PC-3 (cell line): Measurements from ENCODE around the gene NR1I2. TPM values are rescaled to one million over a fixed set of nuclear protein-coding genes. Genes with fewer than 3 reads are reported as not detected.

Experiments
- ATAC-seq: fragments of 200-7000 bp; cut with Tn5 transposase; 2 replicates; pipeline ENCODE4 v1.9.1; 2020; ENCODE audit warnings: mild to moderate bottlenecking, moderate library complexity
- BruUV-seq: library from RNA; stranded (reverse); fragments of 400-500 nt; replicated peaks from 2 replicates; lab custom pipeline; 2021; lab: Mats Ljungman, UMichigan
- CTCF ChIA-PET: fragments of 300-600 bp; sonication (Branson Sonifier 250); formaldehyde crosslinking; loops from one replicate; lab custom pipeline; 2022; ENCODE audit warnings: antibody characterized with exemption; lab: Charles Lee
- POLR2A ChIA-PET: fragments of 300-600 bp; sonication (Branson Sonifier 250); formaldehyde crosslinking; loops from one replicate; lab custom pipeline; 2022; ENCODE audit warnings: antibody characterized with exemption; ENCODE audit not compliant: unreplicated experiment; lab: Charles Lee
- DNase-seq: peaks from one replicate; pipeline ENCODE4 v3.0.0-alpha.2; 2015
- H2AFZ ChIP-seq: fragments of 300-600 bp; sonication (generic); 2 replicates; pipeline ENCODE4 v1.6.0; 2016; ENCODE audit warnings: antibody characterized with exemption, low read length
- H3F3A ChIP-seq: fragments of 300-600 bp; sonication (generic); one replicate; pipeline ENCODE4 v1.6.0; 2017; ENCODE audit warnings: antibody characterized with exemption, low read length, control low read depth, mild to moderate bottlenecking; ENCODE audit not compliant: unreplicated experiment
- H3K27ac ChIP-seq: fragments of 300-600 bp; sonication (generic); 2 replicates; pipeline ENCODE4 v1.5.1; 2016; ENCODE audit warnings: mild to moderate bottlenecking, low read length
- H3K27me3 ChIP-seq: fragments of 300-600 bp; sonication (generic); 2 replicates; pipeline ENCODE4 v1.6.1; 2016; ENCODE audit warnings: low read length, mixed read lengths
- H3K36me3 ChIP-seq: fragments of 300-600 bp; sonication (generic); 2 replicates; pipeline ENCODE4 v1.6.1; 2016; ENCODE audit warnings: low read depth, mixed run types, low read length, mixed read lengths
- H3K4me1 ChIP-seq: fragments of 300-600 bp; sonication (generic); 2 replicates; pipeline ENCODE4 v1.5.1; 2016; ENCODE audit warnings: low read length; ENCODE audit not compliant: insufficient read depth
- H3K4me2 ChIP-seq: fragments of 300-600 bp; sonication (generic); 2 replicates; pipeline ENCODE4 v1.6.0; 2016; ENCODE audit warnings: low read length
- H3K4me3 ChIP-seq: fragments of 300-600 bp; sonication (generic); 2 replicates; pipeline ENCODE4 v1.5.1; 2016; ENCODE audit warnings: mild to moderate bottlenecking, low read length, mixed read lengths
- H3K79me2 ChIP-seq: fragments of 300-600 bp; sonication (generic); 2 replicates; pipeline ENCODE4 v1.6.1; 2017; ENCODE audit warnings: low read length, mixed read lengths
- H3K9ac ChIP-seq: fragments of 300-600 bp; sonication (generic); 2 replicates; pipeline ENCODE4 v1.6.0; 2016; ENCODE audit warnings: mild to moderate bottlenecking, low read length
- H3K9me2 ChIP-seq: fragments of 300-600 bp; sonication (generic); replicated peaks from 2 replicates; pipeline ENCODE4 v1.6.1; 2016; ENCODE audit warnings: mixed run types, low read length, mixed read lengths
- H3K9me3 ChIP-seq: fragments of 300-600 bp; sonication (generic); 2 replicates; pipeline ENCODE4 v1.6.1; 2016; ENCODE audit warnings: low read length, mixed read lengths
- H4K20me1 ChIP-seq: fragments of 300-600 bp; sonication (generic); 2 replicates; pipeline ENCODE4 v1.6.1; 2016; ENCODE audit warnings: low read length, mixed read lengths
- EZH2 ChIP-seq: fragments of 300-600 bp; sonication (generic); IDR thresholded peaks from one replicate; pipeline ENCODE4 v1.6.1; 2017; ENCODE audit warnings: antibody characterized with exemption, mild to moderate bottlenecking, low read length; ENCODE audit not compliant: unreplicated experiment
- EZH2phosphoT487 ChIP-seq: fragments of 300-600 bp; sonication (generic); IDR thresholded peaks from 2 replicates; pipeline ENCODE4 v1.6.1; 2018; ENCODE audit warnings: mild to moderate bottlenecking, antibody characterized with exemption, low read length, borderline replicate concordance
- intact Hi-C: fragments of 100-400 bp; cut with micrococcal nuclease; formaldehyde crosslinking; loops from 2 replicates; pipeline ENCODE4 v1.9.0; 2023
- total RNA-seq: library from RNA; depleted of rRNA; stranded (reverse); fragments of >200 nt; gene quantifications from 2 replicates; pipeline ENCODE4 v1.2.3, GENCODE V29; 2014
- TF ChIP-seq, protein P1 (sequence below): fragments of 300-600 bp; sonication (generic); conservative IDR thresholded peaks from 2 replicates; pipeline ENCODE4 v1.5.1; 2017; ENCODE audit warnings: antibody characterized with exemption, low read depth, mild to moderate bottlenecking, low read length

NR1I2 gene
- total RNA-seq, 1 experiment from 2014 or later = 0.04 TPM

DNA sequence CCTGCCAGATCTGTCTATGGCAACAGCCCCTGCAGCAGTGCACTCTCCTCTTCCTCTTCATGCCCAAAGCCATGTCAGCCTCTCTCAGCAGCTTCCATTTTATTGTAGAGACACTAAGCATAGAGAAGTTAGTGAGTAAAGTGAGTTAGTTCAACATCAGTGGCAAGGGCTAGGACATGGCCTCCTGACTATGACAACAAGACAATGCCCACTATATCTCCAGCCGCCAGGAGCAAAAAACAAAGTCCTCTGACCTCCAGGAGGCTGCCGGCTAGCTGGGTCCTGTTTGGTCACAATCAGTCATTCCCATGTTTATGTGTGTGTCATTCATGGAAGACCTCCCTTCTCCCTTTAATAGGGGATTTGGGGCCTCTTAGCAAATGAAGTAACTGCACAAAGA lies 14.9 kb downstream of the NR1I2 start:
- TF ChIP-seq EZH2 (no peak), EZH2phosphoT487 (no peak)
- TF ChIP-seq, protein P1, sequence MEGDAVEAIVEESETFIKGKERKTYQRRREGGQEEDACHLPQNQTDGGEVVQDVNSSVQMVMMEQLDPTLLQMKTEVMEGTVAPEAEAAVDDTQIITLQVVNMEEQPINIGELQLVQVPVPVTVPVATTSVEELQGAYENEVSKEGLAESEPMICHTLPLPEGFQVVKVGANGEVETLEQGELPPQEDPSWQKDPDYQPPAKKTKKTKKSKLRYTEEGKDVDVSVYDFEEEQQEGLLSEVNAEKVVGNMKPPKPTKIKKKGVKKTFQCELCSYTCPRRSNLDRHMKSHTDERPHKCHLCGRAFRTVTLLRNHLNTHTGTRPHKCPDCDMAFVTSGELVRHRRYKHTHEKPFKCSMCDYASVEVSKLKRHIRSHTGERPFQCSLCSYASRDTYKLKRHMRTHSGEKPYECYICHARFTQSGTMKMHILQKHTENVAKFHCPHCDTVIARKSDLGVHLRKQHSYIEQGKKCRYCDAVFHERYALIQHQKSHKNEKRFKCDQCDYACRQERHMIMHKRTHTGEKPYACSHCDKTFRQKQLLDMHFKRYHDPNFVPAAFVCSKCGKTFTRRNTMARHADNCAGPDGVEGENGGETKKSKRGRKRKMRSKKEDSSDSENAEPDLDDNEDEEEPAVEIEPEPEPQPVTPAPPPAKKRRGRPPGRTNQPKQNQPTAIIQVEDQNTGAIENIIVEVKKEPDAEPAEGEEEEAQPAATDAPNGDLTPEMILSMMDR = no peak
- intact Hi-C loops = no loop called here
- no peaks in the 10 kb centered on the region for H3K79me2 ChIP-seq
- H3F3A ChIP-seq = no peaks in the 10 kb centered on the region
- peaks cover 11% of the 10 kb centered on the region; the same call in 1 of the 2 replicates for H3K27me3 ChIP-seq
- no peak overlapping the region for H2AFZ ChIP-seq
- H3K9me3 ChIP-seq = no peaks in the 10 kb centered on the region
- H3K27ac ChIP-seq = no peak overlapping the region
- DNase-seq = no peak
- BruUV-seq = no TSS peak
- H4K20me1 ChIP-seq = no peaks in the 10 kb centered on the region
- no peaks in the 10 kb centered on the region for H3K36me3 ChIP-seq
- ATAC-seq = no peak
- H3K4me3 ChIP-seq = no peak overlapping the region
- no peak overlapping the region for H3K9ac ChIP-seq
- no peak overlapping the region for H3K4me2 ChIP-seq
- CTCF ChIA-PET = no interaction called here
- no peaks in the 10 kb centered on the region for H3K9me2 ChIP-seq
- POLR2A ChIA-PET = interaction anchor here (0.6 kb wide), 1 partner anchor 21 kb away, joined by 3 read pairs; no protein-coding TSS in a partner anchor
- H3K4me1 ChIP-seq = peaks cover 10% of the 10 kb centered on the region

DNA sequence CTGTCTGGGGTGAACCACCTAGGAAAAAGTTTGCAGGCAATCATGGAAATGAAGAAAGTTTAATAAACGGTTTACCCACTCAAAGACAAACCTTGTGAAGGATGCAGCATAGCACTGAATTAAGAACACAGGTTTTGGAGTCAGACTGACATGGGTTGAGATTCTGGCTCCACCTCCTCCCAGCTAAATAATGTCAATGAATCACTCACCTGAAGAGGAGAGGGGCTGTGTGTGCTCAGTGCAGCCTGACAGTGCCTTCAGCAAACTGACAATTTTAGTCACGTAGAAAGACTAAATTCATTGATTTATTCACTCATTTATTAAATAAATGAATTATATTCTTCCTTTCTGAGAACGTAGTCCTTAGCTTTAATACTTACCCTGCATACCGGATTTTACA lies 18.9 kb downstream of the NR1I2 start:
- POLR2A ChIA-PET = no interaction called here
- Histone ChIP-seq H3F3A (no peaks in the 10 kb centered on the region), H3K4me3 (no peak overlapping the region), H3K9me3 (no peaks in the 10 kb centered on the region), H3K9ac (no peak overlapping the region), H3K36me3 (no peaks in the 10 kb centered on the region), H3K9me2 (no peaks in the 10 kb centered on the region), H3K27me3 (peaks cover 21% of the 10 kb centered on the region), H3K79me2 (no peaks in the 10 kb centered on the region), H2AFZ (no peak overlapping the region), H3K27ac (no peak overlapping the region), H3K4me1 (no peaks in the 10 kb centered on the region), H4K20me1 (no peaks in the 10 kb centered on the region), H3K4me2 (no peak overlapping the region)
- no TSS peak for BruUV-seq
- no peak for DNase-seq
- CTCF ChIA-PET = no interaction called here
- TF ChIP-seq EZH2phosphoT487 (no peak), EZH2 (no peak)
- TF ChIP-seq, protein P1 = no peak
- no peak for ATAC-seq
- intact Hi-C loops = no loop called here

DNA sequence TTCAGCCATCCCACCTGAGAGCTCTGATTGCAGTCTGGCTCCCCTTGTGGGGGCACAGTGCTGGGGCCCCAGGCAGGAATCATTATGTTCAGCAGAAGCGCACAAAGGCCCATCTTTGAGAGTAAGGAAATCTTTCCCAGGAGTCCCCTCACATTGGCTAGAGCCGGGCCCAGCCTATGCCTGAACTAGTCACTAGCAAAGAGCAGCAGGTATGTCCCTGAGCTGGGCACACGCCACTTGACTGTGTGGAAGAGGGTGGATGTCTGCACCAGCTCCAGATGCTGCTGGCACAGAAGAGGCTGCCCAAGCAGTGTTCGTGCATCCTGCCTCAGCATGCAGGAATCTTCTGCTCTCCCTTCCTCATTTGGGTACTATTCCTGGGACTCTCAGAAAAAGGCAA lies 26.3 kb downstream of the NR1I2 start:
- Histone ChIP-seq H3K36me3 (no peaks in the 10 kb centered on the region), H3K9me2 (no peaks in the 10 kb centered on the region), H3K79me2 (no peaks in the 10 kb centered on the region), H3F3A (no peaks in the 10 kb centered on the region), H3K4me3 (no peak overlapping the region), H3K27me3 (peaks cover 8% of the 10 kb centered on the region), H3K4me1 (no peaks in the 10 kb centered on the region), H4K20me1 (no peaks in the 10 kb centered on the region), H3K9ac (no peak overlapping the region), H3K4me2 (no peak overlapping the region), H3K27ac (no peak overlapping the region), H2AFZ (no peak overlapping the region), H3K9me3 (no peaks in the 10 kb centered on the region)
- DNase-seq = no peak
- intact Hi-C loops = no loop called here
- BruUV-seq = no TSS peak
- TF ChIP-seq, protein P1 = no peak
- TF ChIP-seq EZH2 (no peak), EZH2phosphoT487 (no peak)
- POLR2A ChIA-PET = no interaction called here
- CTCF ChIA-PET = no interaction called here
- ATAC-seq = no peak
